Nephron progenitor cell (in vitro differentiated cells): ENCODE data around the gene GDPD5.

ENCODE experiments used
- DNase-seq: peaks from one replicate; pipeline ENCODE4 v3.0.0; 2021
- H3K27ac Mint-ChIP-seq: 2 replicates; pipeline ENCODE4 v1.8.0; 2021; ENCODE audit warnings: mild to moderate bottlenecking, moderate library complexity, mixed read lengths
- H3K27me3 Mint-ChIP-seq: 2 replicates; pipeline ENCODE4 v1.8.0; 2021; ENCODE audit warnings: mild to moderate bottlenecking, low read depth, mixed read lengths; ENCODE audit not compliant: poor library complexity
- H3K36me3 Mint-ChIP-seq: 2 replicates; pipeline ENCODE4 v1.8.0; 2021; ENCODE audit warnings: low read depth, mixed read lengths
- H3K4me1 Mint-ChIP-seq: 2 replicates; pipeline ENCODE4 v1.8.0; 2021; ENCODE audit warnings: mixed read lengths
- H3K4me3 Mint-ChIP-seq: 2 replicates; pipeline ENCODE4 v1.8.0; 2021; ENCODE audit warnings: mild to moderate bottlenecking, moderate library complexity, mixed read lengths
- H3K9me3 Mint-ChIP-seq: 2 replicates; pipeline ENCODE4 v1.8.0; 2021; ENCODE audit warnings: mild to moderate bottlenecking, moderate library complexity, mixed read lengths
- CTCF ChIP-seq: fragments of 200-600 bp; sonication (generic); IDR thresholded peaks from 2 replicates; pipeline ENCODE4 v1.5.0; 2021; ENCODE audit warnings: antibody characterized with exemption

Gene GDPD5

GRCh38 chr11:75463106-75463774, 62.5 kb downstream of the GDPD5 start:
- Mint-ChIP-seq H3K9me3 (no peaks in the 10 kb centered on the region), H3K27ac (no peak overlapping the region), H3K4me1 (peaks cover 46% of the 10 kb centered on the region), H3K27me3 (peaks cover 3% of the 10 kb centered on the region), H3K36me3 (no peaks in the 10 kb centered on the region), H3K4me3 (no peak overlapping the region)
- no peak for TF ChIP-seq CTCF
- no peak for DNase-seq

DNA sequence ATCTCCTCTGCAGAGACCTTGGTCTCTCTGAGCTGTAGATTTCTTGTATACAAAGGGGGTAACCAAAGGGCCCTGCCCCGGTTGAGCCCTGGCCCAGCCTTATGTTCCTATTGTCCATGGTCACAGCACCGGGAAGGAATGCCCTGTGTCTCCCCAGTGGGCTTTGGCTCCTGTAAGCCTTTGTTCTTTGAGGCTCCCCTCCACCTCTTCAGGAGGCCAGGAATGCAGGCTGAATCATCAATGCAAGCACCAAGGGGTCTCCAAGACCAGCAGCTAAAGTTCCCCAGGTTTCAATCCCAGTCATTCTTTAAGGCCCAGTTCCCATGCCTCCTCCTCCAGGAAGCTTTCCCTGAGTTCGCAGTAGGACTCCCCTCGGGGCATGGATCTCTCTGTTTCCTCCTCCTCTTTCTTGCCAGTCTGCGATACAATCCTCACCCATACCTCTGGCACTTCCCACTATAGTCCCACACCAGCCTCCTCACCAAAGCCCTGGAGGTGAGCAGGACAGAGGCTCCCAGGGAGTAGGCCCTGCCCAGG, 63.6 kb downstream of the GDPD5 start:
- H3K9me3 Mint-ChIP-seq, result no peaks in the 10 kb centered on the region
- H3K36me3 Mint-ChIP-seq, result no peaks in the 10 kb centered on the region
- no peak for DNase-seq

DNA sequence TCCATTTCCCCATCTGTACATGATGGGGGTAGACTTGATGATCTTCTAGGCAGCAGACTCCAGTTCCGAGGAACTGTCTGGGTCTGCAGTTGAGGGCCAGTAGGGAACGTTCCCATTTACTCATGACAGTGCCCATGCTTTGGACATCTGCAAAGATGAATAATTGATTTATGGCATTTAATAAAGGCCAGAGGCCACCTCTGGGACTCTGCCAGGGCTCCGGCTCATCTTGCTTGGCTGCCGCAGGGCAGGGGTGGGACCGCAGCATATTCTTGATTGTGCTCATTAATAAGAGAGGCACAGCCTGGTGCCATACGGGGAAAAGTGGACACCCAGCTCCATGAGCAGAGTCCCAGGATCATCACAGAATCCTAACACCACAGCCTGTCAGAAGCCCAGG, 64.6 kb downstream of the GDPD5 start:
- DNase-seq, result no peak
- H3K27me3 Mint-ChIP-seq, result peaks cover 6% of the 10 kb centered on the region
- TF ChIP-seq CTCF, result no peak
- no peak overlapping the region for H3K27ac Mint-ChIP-seq
- H3K9me3 Mint-ChIP-seq, result no peaks in the 10 kb centered on the region
- H3K36me3 Mint-ChIP-seq, result no peaks in the 10 kb centered on the region
- peaks cover 31% of the 10 kb centered on the region for H3K4me1 Mint-ChIP-seq
- H3K4me3 Mint-ChIP-seq, result no peak overlapping the region

More for the DNA sequence above, 63.6 kb downstream of the GDPD5 start:
- H3K4me3 Mint-ChIP-seq, result no peak overlapping the region
- H3K27me3 Mint-ChIP-seq, result peaks cover 3% of the 10 kb centered on the region
- H3K27ac Mint-ChIP-seq, result no peak overlapping the region
- H3K4me1 Mint-ChIP-seq, result peaks cover 35% of the 10 kb centered on the region
- no peak for TF ChIP-seq CTCF

- no peak for TF ChIP-seq CTCF
- Mint-ChIP-seq H3K9me3 (no peaks in the 10 kb centered on the region), H3K27ac (no peak overlapping the region), H3K4me1 (peaks cover 12% of the 10 kb centered on the region), H3K27me3 (peaks cover 22% of the 10 kb centered on the region), H3K4me3 (no peak overlapping the region), H3K36me3 (no peaks in the 10 kb centered on the region)
- DNase-seq, result no peak
Measured at GRCh38 chr11:75456596-75457183, 69.1 kb downstream of the GDPD5 start.

- no peak overlapping the region for H3K27ac Mint-ChIP-seq
- H3K9me3 Mint-ChIP-seq, result no peaks in the 10 kb centered on the region
- peaks cover 12% of the 10 kb centered on the region for H3K4me1 Mint-ChIP-seq
- no peaks in the 10 kb centered on the region for H3K36me3 Mint-ChIP-seq
- peaks cover 35% of the 10 kb centered on the region for H3K27me3 Mint-ChIP-seq
- H3K4me3 Mint-ChIP-seq, result no peak overlapping the region
- DNase-seq, result no peak
- no peak for TF ChIP-seq CTCF
Measured at GRCh38 chr11:75454987-75455386, 70.8 kb downstream of the GDPD5 start.
